ENCODE results near the gene NRIP1. TPM values are rescaled to one million over a fixed set of nuclear protein-coding genes. Genes with fewer than 3 reads are reported as not detected.

The NRIP1 gene
- total and polyA plus RNA-seq, 2 experiments from 2014 or later: 12.5 to 31.2 TPM

DNA sequence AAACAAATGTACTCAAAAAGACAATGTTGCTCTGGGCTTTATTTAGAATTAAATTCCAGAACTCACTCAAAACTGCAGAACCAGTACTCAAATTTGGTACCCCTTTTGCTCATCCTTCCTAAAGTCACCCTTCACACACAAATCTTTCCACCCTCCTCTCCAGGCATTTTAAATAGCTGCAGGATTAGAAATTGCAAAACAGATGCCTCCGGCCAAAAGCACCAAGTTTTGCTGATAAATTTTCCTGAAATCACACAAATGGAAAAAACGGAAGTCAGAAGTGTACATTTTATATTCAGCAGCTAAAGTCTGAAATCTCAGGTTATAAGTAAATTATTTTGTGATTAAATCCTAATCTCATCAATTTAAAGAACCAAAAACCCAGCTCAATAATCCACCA, 147.0 kb downstream of the NRIP1 start:
- no peaks in the 10 kb centered on the region for H3K27me3 ChIP-seq (replicated peaks; ENCODE audit: insufficient read depth)
- H3K9me2 ChIP-seq (ENCODE audit: insufficient read depth): no peaks in the 10 kb centered on the region
- no peaks in the 10 kb centered on the region for H4K20me1 ChIP-seq (ENCODE audit: insufficient read depth)
- H3K9ac ChIP-seq: peak overlapping the region; percentile 44
- H3K4me1 ChIP-seq (ENCODE audit: insufficient read depth): peaks cover 37% of the 10 kb centered on the region
- no peaks in the 10 kb centered on the region for H3K79me2 ChIP-seq (ENCODE audit: insufficient read depth)
- no peak for DNase-seq
- in situ Hi-C loops (cut with MboI): no loop called here
- peak overlapping the region; percentile 72 for H2AFZ ChIP-seq
- no peaks in the 10 kb centered on the region for H3K9me3 ChIP-seq (ENCODE audit: low read depth)
- H3K27ac ChIP-seq: no peak overlapping the region
- H3K4me3 ChIP-seq: peak overlapping the region; percentile 60
- 13 to 23% methylated on average over 2 of the region's 2 CpGs for WGBS, 2 experiments (ENCODE audit: low coverage in 1 of 2, low lambda C conversion rate in 2 of 2, missing lambda C conversion rate in 2 of 2)
- no peaks in the 10 kb centered on the region for H3K36me3 ChIP-seq (ENCODE audit: low read depth)
- peaks cover 12% of the 10 kb centered on the region; the same call in 1 of the 2 replicates for H3F3A ChIP-seq (ENCODE audit: insufficient read depth)
- H3K4me2 ChIP-seq (ENCODE audit: unreplicated experiment): peak overlapping the region; percentile 63
- TF ChIP-seq EZH2phosphoT487 (IDR thresholded peaks at IDR 0.05; ENCODE audit: insufficient read depth, low read depth) (no peak), EZH2 (IDR thresholded peaks at IDR 0.05; ENCODE audit: insufficient read depth, poor library complexity, severe bottlenecking) (no peak)

DNA sequence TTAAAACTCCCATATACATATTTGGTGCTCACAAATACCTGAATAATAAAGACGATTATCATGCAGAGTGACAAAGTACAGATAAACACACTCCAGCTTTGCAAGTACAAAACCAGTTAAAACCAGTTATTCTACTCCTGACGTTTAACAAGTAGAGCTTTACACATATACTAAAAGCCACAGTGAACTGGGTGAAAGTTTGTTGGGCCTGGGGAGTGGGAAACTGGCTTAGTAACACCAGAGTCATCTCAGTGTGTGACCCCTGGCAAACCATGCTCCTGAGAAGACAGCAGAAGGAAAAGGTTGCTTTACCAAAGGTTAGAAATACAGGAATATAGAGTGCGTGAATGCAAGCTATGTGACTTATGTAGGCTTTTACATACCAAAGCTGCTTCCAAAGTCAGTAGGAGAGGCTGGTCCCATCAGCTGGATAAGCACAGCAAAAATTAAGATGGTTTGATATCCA, 148.1 kb downstream of the NRIP1 start:
- H3K9ac ChIP-seq: no peak overlapping the region
- peaks cover 11% of the 10 kb centered on the region; the same call in 1 of the 2 replicates for H3F3A ChIP-seq (ENCODE audit: insufficient read depth)
- no peaks in the 10 kb centered on the region for H3K9me2 ChIP-seq (ENCODE audit: insufficient read depth)
- H2AFZ ChIP-seq: peak overlapping the region; percentile 4; the same call in 1 of the 2 replicates
- TF ChIP-seq EZH2 (IDR thresholded peaks at IDR 0.05; ENCODE audit: insufficient read depth, poor library complexity, severe bottlenecking) (no peak), EZH2phosphoT487 (IDR thresholded peaks at IDR 0.05; ENCODE audit: insufficient read depth, low read depth) (no peak)
- no peaks in the 10 kb centered on the region for H4K20me1 ChIP-seq (ENCODE audit: insufficient read depth)
- H3K4me3 ChIP-seq: no peak overlapping the region
- in situ Hi-C loops (cut with MboI): no loop called here
- H3K9me3 ChIP-seq (ENCODE audit: low read depth): no peaks in the 10 kb centered on the region
- no peaks in the 10 kb centered on the region for H3K27me3 ChIP-seq (replicated peaks; ENCODE audit: insufficient read depth)
- H3K79me2 ChIP-seq (ENCODE audit: insufficient read depth): no peaks in the 10 kb centered on the region
- WGBS, 2 experiments (ENCODE audit: low coverage in 1 of 2, low lambda C conversion rate in 2 of 2, missing lambda C conversion rate in 2 of 2): 80 to 90% methylated on average over 3 of the region's 3 CpGs
- no peak for DNase-seq
- no peak overlapping the region for H3K4me2 ChIP-seq (ENCODE audit: unreplicated experiment)
- H3K27ac ChIP-seq: no peak overlapping the region
- peaks cover 32% of the 10 kb centered on the region for H3K4me1 ChIP-seq (ENCODE audit: insufficient read depth)
- no peaks in the 10 kb centered on the region for H3K36me3 ChIP-seq (ENCODE audit: low read depth)

DNA sequence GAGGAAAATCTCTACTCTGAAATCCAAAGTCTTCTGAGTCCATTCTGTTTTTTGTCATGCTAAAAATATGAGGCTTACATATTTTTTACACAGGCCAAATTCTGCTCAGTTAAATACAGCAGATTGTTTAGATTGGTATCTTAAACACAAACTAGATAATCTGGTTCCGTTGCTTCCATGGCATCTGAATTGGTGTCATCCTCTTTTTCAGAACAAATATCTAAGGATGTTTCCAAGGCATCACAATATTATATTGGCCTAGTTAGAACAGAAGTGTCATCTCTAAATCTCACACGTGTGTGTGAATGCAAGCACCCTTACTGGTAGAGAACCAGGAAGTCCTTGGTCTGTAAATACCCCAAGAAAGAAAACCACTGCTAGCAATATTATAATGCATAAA, 151.2 kb downstream of the NRIP1 start:
- H3K9me2 ChIP-seq (ENCODE audit: insufficient read depth): no peaks in the 10 kb centered on the region
- H3K9ac ChIP-seq: no peak overlapping the region
- no peak for DNase-seq
- WGBS, 2 experiments (ENCODE audit: low coverage in 1 of 2, low lambda C conversion rate in 2 of 2, missing lambda C conversion rate in 2 of 2): 54 to 60% methylated on average over 2 of the region's 2 CpGs
- H3K4me1 ChIP-seq (ENCODE audit: insufficient read depth): peaks cover 28% of the 10 kb centered on the region
- peak overlapping the region; percentile 33 for H2AFZ ChIP-seq
- no peak for TF ChIP-seq EZH2 (IDR thresholded peaks at IDR 0.05; ENCODE audit: insufficient read depth, poor library complexity, severe bottlenecking)
- no peak for TF ChIP-seq EZH2phosphoT487 (IDR thresholded peaks at IDR 0.05; ENCODE audit: insufficient read depth, low read depth)
- H3K4me2 ChIP-seq (ENCODE audit: unreplicated experiment): peak overlapping the region; percentile 2
- H3K4me3 ChIP-seq: no peak overlapping the region
- H3K27me3 ChIP-seq (replicated peaks; ENCODE audit: insufficient read depth): no peaks in the 10 kb centered on the region
- H3F3A ChIP-seq (ENCODE audit: insufficient read depth): peaks cover 11% of the 10 kb centered on the region; the same call in 1 of the 2 replicates
- H3K9me3 ChIP-seq (ENCODE audit: low read depth): no peaks in the 10 kb centered on the region
- H3K27ac ChIP-seq: no peak overlapping the region
- in situ Hi-C loops (cut with MboI): no loop called here
- no peaks in the 10 kb centered on the region for H4K20me1 ChIP-seq (ENCODE audit: insufficient read depth)
- H3K79me2 ChIP-seq (ENCODE audit: insufficient read depth): no peaks in the 10 kb centered on the region
- no peaks in the 10 kb centered on the region for H3K36me3 ChIP-seq (ENCODE audit: low read depth)

DNA sequence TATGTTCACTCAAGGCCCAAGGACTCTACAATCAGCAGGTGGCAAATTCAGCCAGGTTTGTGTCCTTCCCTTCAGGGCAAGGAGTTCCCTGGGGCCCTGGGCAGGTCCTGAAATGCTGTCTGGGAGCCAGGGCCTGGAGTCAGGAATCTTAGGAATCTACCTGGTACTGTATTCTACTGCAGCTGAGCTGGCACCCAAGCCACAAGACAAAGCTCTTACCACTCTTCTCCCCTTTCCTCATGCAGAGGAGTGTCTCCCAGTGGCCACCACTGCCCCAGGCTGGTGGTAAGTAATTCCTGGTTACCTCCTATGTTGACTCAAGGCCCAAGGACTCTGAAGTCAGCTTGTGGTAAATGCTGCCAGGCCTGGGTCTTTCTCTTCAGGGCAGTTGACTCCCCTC, 153.4 kb downstream of the NRIP1 start:
- Histone ChIP-seq H3K9me2 (ENCODE audit: insufficient read depth) (no peaks in the 10 kb centered on the region), H3K79me2 (ENCODE audit: insufficient read depth) (no peaks in the 10 kb centered on the region), H3K9ac (no peak overlapping the region), H3K4me3 (no peak overlapping the region), H3K27ac (no peak overlapping the region), H3K4me2 (ENCODE audit: unreplicated experiment) (no peak overlapping the region), H2AFZ (no peak overlapping the region), H3K4me1 (ENCODE audit: insufficient read depth) (peaks cover 8% of the 10 kb centered on the region; the same call in 1 of the 2 replicates), H3F3A (ENCODE audit: insufficient read depth) (no peaks in the 10 kb centered on the region), H4K20me1 (ENCODE audit: insufficient read depth) (no peaks in the 10 kb centered on the region), H3K27me3 (replicated peaks; ENCODE audit: insufficient read depth) (no peaks in the 10 kb centered on the region), H3K9me3 (ENCODE audit: low read depth) (no peaks in the 10 kb centered on the region), H3K36me3 (ENCODE audit: low read depth) (no peaks in the 10 kb centered on the region)
- DNase-seq: no peak
- TF ChIP-seq EZH2phosphoT487 (IDR thresholded peaks at IDR 0.05; ENCODE audit: insufficient read depth, low read depth): no peak
- TF ChIP-seq EZH2 (IDR thresholded peaks at IDR 0.05; ENCODE audit: insufficient read depth, poor library complexity, severe bottlenecking): no peak
- in situ Hi-C loops (cut with MboI): no loop called here

Measured in GM23248 (cell line).